Measurements from ENCODE around the gene LRRC49.
A peak's percentile ranks its signal among the peaks of the same experiment; 100 is the strongest.
"Not testable (repeated sequence)": the region's sequence is repeated elsewhere in the genome, so short reads cannot be mapped to it uniquely, and the experiment has no call there.

Gene LRRC49

DNA sequence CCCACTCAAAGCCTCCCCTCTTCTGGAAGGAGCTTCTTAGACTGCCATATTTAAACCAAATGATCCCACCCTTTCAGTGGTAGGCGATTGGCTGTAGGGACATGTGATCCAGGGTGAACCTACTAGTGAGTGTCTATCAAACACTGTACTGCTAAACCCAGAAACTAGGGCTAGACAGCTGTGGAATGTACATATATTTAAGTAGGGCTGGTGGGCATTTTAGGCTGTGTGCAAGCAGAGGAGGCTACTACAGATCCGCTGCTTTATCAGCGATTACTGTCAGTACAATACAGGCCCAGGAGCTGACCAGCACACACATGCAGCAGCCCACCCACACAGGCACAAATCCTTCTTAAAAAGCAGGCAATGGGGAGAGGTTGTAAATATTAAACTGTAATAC, 23.3 kb upstream of the LRRC49 start:
- no peak for FAIRE-seq

DNA sequence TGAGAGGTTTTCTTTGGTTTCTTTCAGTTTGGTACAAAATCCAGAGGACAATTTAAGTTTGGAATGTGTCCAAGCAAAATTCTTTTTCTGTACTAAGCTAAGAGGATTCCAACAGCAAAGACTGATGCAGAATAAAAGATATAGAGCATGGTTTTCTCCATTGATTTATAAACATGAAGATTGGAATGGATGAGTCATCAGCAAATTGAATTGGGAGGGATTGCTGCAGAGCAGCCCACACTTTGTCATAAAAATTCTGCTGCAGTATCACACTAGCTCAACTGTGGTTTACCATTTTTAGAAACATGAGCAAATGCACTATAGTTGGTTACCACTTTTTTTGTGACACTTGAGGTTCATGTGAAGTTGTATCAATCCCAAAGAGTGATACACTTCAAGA, 22.6 kb upstream of the LRRC49 start:
- no peak for FAIRE-seq

DNA sequence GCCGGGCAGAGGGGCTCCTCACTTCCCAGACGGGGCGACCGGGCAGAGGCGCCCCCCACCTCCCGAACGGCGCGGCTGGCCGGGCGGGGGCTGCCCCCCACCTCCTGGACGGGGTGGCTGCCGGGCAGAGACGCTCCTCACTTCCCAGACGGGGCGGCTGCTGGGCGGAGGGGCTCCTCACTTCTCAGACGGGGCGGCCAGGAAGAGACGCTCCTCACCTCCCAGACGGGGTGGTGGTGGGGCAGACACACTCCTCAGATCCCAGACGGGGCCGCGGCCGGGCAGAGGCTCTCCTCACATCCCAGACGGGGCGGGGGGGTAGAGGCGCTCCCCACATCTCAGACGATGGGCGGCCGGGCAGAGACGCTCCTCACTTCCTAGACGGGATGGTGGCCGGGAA, 21.1 kb upstream of the LRRC49 start:
- FAIRE-seq, result not testable (repeated sequence)

GRCh38 chr15:70873232-70874054, 19.2 kb upstream of the LRRC49 start:
- FAIRE-seq, result no peak

DNA sequence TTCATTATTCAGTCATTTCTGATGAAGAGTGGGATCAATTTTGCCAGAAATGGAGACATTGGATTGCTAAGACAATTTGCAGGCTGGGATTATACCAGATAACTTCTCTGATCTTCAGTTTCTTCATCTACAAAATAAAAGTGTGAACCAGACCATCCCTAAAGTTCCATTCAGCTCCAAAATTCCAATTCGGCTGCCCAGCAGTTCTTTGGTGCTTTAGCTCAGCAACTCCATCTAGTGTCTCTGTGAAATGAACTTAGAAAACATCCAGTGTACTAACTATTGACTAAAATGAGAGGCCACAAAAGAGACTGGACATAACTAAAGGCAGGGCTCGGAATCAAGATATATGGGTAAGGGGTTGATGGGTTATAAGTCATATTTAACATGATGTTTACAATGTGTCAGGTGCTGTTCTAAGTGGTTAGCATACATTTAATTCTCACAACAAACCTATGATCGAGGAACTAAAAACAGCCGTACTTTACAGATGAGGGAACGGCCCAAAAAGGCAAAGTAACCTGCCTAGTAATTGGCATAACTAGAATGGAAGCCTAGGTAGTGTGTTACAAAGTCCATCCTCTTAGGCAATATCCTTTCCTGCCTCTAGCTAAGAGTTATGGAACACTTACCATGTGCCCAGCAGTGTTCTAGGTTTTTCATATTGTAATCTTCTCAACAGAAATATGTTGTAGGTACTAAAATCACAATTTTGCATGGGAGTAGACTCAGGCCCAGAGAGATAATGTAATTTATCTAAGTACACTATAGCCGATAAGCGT, 17.4 kb upstream of the LRRC49 start:
- peak; percentile 96 for FAIRE-seq

- FAIRE-seq, result no peak
Observed at GRCh38 chr15:70876011-70876410, 16.6 kb upstream of the LRRC49 start.

DNA sequence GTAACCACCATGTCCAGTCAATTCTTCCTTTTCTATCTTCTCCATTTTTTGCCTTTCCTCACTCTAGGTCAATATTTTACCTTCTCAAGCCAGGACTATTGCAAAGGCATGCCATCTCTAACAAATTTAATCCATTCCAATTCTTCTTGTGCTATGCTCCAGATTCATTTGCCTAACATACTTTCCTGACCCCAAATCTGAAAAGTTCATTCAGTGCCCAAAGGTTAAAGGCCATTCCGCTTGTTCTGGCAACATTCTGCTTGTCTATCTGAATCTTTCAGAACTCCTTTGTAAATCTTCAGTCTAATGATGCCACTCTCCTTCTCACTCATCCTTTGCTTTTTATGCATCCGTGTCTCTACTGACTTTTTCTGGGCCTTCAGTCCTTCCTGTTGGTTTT, 15.9 kb upstream of the LRRC49 start:
- FAIRE-seq, result no peak

DNA sequence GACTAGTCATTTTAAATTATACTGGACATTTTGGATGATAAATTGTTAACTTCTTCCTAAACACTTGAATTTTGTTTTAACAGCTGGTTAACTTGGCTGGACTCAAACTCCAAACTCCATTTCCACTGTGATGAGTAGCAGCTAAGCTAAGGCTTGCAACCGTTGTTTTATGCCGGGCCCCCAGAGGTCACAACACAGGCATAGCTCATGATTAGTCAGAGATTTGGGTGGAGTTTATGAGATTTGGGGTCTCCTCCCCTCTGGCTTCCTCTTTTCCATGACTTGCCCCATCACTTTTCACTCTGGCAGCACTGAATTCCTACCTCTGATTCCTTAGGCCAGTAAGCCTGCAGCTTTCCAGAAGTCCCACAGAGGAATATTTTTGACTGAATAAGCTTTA, 13.2 kb upstream of the LRRC49 start:
- FAIRE-seq, result no peak

DNA sequence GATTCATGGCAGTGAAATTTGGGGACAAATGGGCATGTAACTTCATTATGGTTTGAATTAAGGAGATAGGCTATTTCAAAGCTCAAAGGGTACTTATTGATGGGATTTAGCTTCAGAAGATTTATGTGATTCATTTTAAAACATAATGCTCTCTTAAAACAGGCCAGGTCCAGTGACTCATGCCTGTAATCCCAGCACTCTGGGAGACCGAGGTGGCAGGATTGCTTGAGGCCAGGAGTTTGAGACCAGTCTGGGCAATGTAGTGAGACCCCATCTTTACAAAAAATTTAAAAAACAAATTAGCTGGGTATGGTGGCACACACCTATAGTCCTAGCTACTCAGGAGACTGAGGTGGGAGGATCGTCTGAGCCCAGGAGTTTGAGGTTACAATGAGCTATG, 11.8 kb upstream of the LRRC49 start:
- FAIRE-seq, result no peak

DNA sequence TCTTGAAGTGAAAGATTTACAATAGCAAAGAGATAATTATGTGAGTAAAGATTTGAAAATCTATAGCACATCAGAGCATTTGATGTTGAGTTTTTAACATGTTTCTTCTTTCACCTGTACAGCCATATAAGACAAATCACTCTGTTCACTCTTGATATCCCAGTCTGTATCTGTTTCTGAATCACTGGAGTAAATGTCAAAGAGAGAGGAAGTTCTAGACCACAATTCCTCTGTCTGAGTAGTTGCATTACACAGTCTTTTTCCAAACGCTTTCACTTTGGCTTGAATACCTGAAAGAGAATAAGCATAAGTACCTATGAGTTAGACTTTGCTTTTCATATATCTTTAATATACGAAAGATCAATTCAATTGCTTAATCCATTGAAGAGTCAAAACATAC, 10.3 kb upstream of the LRRC49 start:
- no peak for FAIRE-seq

DNA sequence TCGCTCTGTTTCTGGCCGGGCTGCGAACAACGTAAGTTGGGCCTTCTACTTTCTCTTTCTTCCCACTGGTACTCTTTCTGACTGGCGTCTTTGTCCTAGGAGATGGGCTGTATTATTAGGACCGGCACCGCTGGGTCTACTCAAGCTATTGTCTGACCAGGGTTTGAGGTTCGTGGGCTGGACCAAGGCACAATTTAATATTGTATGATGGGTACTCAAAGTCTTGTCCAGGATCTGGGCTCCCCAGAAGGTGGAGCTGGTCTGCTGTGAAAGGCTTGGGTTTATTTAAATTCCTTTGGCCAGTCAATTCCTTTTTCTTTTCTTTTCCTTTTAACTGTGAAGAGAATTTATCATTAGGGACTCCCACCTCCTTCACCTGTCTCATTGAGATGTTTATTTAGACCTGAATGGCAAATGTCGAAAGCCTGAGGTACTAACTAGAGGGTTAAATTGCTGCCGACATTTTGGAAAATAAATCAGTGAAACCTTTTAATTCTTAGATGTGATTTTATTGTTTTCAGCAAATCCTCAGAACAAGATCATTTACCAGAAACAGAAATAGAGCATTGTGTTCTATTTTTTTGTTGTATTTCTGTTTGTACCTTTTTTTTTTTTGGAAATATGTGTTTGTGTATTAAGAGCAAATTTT, 410 bp downstream of the LRRC49 start:
- peak; percentile 55 for FAIRE-seq

DNA sequence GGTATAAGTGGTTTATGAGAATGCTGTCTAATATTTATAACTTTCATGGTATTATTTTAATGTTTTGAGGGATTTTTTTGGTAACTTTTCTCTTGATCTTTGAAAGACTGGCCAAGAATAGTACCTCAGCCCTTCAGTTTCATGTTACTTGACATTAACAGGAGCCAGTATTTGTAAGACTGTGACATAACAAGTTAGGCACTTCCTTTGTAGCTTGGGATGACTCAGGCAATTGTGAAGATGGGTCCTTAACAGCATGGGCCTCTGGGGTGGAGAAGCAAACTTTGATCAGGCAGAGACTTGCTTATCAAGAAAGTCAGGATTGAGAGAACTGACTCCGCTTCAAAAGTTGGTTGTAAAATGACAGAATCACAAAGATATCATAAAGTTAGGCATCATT, 9.5 kb downstream of the LRRC49 start:
- no peak for FAIRE-seq

DNA sequence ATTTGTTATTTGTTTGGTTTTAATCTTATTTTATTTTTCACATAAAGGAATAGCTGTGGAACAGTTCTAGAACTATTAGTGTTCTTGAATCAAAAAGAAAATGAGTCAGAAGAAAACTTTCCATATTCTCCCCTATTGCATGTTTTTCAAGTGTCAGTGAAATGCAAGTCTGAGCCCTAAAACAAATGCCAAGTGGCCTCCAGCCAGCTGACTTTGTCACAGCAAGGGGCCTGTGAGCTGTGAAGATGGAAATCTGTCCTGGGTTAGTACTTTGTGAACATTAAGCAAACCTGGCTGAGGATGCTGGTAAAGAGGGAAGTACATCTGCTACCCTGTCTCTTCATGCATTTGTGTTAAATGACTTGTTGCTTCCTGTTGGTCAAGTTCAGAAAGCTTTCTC, 14.2 kb downstream of the LRRC49 start:
- no peak for FAIRE-seq

DNA sequence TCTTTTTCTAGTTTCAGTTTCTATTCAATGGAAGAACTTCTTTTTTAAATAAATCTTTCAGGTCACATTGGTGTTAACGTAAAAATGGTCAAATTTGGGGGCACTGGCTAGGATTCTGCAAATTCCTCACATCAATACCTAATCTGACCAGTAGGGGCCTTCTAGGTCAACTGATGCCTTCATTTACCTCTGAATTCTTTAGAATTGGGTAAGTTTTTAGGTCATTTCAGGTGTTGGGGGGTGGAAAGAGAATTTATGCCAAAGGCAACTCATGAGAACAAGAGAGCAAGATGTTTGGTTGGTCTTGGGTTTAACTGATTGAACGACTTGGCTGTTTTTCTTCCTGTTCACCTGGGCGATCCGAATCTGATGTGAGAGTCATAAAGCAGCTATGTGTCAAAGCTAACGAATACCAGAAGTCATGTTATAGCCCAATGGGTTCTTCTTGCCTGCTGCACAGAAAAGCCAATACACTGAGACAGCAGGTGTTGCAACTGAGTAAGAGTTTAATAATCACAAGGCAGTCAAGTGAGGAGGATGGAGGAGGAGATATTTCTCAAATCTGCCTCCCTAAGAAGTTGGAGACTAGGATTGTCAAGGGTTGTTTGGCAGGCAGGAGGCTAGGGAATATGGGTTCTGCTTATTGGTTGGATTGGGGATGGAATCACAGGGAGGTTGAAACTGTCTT, 15.3 kb downstream of the LRRC49 start:
- no peak for FAIRE-seq

- FAIRE-seq, result no peak
Observed at GRCh38 chr15:70910958-70911357, 18.3 kb downstream of the LRRC49 start.

DNA sequence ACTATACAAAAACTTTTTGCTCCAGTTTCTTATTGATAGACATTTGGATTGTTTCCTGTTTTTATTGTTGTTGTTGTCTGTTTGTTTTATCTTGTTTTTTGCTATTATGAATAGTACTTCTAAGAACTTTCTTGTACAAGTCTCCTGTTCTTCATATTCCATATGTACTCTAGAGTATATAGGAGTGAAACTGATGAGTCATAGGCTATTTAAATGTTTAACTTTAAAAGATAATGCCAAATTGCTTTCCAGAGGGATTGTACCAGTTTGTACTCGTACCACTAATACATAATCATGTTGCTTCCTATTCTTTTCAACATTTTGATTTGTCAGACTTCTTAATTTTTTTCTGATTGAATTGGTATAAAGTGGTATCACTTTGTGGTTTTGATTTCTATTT, 19.6 kb downstream of the LRRC49 start:
- peak; percentile 39 for FAIRE-seq

DNA sequence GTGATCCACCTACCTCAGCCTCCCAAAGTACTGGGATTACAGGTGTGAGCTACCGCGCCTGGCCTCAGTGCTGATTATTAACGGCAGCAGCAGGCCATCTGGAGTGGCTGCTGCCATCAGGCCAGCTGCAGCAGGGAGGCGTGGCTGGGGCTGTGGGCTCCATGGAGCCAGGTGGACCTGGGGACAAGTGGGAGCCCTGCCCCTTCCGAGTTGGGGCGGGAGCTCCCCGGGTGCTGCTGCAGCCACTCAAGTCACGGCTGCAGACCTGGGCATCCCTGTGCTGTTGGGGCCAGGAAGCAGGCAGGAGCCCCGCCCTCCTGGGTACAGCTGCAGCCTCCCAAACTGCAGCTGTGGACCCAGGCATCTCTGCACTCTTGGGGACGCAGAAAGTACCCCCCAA, 23.9 kb downstream of the LRRC49 start:
- FAIRE-seq, result no peak

- no peak for FAIRE-seq
Observed at GRCh38 chr15:70917955-70918354, 25.3 kb downstream of the LRRC49 start.

DNA sequence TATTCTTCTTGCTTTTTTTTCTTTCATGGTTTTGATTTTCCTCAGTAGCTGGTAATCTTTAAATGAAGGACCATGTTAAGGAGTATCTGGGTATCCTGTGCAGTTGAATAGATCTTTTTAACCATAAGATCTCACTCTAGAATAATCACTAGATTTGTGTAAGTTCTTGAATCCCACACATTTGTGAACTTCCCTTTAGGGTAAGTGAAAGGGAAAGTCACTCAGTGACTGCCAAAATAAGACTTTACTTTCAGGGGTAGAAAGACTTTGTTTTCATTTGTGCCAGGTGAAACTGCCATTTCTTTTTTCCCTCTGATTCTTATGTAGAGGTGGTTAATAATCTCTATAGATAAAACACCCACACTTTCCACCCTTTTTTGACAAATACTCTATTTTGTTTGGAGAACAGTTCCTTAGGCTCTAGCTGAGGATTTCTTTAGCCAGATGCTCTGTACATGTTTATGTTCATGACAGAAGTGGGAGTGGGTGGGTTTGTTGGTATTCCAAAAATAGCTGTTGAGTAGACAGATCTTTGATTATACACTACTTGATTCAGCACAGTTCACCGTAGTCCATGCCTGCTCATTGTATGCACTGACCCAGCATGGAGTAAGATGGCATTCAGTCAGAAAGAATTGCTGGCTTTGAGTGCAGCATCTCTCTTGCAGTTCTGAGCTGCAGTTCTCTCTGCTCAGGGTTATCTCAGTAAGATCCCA, 28.5 kb downstream of the LRRC49 start:
- no peak for FAIRE-seq

DNA sequence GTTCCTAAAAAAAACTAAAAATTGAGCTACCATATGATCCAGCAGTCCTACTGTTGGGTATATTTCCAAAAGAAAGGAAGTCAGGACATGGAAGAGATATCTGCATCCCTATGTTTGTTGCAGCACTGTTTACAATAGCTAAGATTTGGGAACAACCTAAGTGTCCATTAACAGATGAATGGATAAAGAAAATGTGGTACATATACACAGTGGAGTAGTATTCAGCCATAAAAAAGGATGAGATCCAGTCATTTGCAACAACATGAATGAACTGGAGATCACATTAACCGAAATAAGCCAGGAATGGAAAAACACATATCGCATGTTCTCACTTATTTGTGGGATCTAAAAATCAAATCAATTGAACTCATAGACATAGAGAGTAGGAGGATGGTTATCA, 29.5 kb downstream of the LRRC49 start:
- FAIRE-seq, result no peak

DNA sequence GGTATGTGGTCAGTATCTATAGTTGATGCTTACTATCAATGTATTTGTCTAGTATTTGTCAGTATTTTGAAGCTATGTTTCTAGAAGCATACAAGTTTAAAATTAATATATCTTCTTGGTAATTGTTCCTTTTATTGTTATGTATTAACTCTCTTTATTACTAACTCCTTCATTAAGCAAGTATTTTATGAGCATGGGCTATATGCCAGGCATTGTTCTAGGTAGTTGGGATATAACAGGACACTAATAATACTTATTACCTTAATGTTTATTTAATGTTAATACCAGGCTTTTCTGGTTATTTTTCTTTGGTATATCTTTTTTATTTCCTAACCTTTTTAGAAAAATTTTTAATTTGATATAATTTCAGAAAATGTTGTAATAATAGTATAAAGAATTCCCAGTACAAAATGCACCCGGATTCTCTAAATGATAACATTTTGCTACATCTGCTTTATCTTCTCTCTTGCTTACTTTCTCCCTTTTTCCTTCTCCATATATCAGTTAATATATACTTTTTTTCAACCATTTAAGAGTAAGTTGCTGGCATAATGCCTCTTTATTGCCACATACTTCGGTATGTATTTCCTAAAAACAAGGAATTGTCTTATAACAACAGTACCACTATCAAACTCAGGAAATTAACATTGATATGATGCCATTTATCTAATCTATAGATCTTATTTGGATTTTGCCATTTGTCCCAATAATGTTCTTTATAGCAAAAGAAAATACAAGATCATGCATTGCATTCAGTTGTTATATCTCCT, 30.9 kb downstream of the LRRC49 start:
- no peak for FAIRE-seq

- not testable (repeated sequence) for FAIRE-seq
Observed at GRCh38 chr15:70926914-70927313, 34.3 kb downstream of the LRRC49 start.

Measured in A204.1 (cell line).